Measurements from ENCODE around the gene PCDHGB1.
"Not testable (repeated sequence)": the region's sequence is repeated elsewhere in the genome, so short reads cannot be mapped to it uniquely, and the experiment has no call there.

PCDHGB1 gene

GRCh38 chr5:141349917-141350619 is at the start of gene PCDHGB1:
Gene PCDHGB1, plus strand, starts transcription at chr5:141350099. Its CDS starts 162 bp downstream, at chr5:141350261.
- DNase-seq, result peak; percentile 40

GRCh38 chr5:141303756-141304155 is 46.1 kb upstream of the PCDHGB1 start, which contains the start of gene SLC25A2:
Gene SLC25A2, minus strand, starts transcription at chr5:141304049. Its CDS starts 184 bp downstream, at chr5:141303865.
- DNase-seq, result no peak

DNA sequence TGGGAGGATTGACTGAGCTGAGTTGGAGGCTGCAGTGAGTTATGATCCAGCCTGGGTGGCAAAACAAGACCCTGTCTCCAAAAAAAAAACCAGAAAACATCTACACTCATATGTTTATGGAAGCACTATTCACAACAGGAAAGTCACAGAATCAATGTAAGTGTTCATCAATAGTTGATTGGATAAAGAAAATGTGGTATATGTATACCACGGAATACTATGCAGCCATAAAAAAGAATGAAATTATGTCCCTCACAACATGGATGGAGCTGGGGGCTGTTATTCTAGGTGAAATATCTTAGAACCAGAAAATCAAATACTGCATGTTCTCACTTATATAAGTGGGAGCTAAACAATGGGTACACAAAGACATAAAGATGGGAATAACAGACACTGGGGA is 43.3 kb upstream of the PCDHGB1 start:
- DNase-seq, result no peak

- no peak for DNase-seq
Measured at GRCh38 chr5:141313711-141314110, 36.2 kb upstream of the PCDHGB1 start.

- DNase-seq, result not testable (repeated sequence)
Measured at GRCh38 chr5:141316963-141317362, 32.9 kb upstream of the PCDHGB1 start.

GRCh38 chr5:141319202-141319601 is 30.7 kb upstream of the PCDHGB1 start:
- DNase-seq, result no peak

DNA sequence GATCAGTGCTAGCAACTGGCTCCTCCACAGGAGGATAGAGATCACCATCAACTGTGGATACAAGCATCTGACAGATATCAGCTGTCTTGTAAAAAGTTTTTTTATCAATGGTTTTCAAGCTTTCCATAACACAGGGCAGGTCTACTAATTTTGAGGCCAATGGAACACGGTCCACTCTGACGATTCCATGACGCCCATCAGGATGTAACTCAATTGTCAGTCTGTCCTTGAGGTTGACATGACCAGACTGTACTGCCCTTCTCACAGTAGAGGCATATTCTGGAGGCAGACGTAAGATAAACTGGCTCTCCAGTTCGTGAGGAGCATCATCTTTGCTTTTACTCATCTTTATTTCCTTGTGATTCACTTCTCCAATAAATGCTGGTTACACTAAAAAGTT is 30.2 kb upstream of the PCDHGB1 start:
- DNase-seq, result no peak

- DNase-seq, result peak; percentile 96
Measured at GRCh38 chr5:141320225-141321169, 29.4 kb upstream of the PCDHGB1 start, which contains the start of gene TAF7. Gene TAF7, minus strand, starts transcription at chr5:141320784. Its CDS starts 740 bp downstream, at chr5:141320044.

GRCh38 chr5:141322261-141322660 is 27.6 kb upstream of the PCDHGB1 start:
- DNase-seq, result no peak

GRCh38 chr5:141326088-141326854 is 23.6 kb upstream of the PCDHGB1 start:
- peak; percentile 21 for DNase-seq

GRCh38 chr5:141328231-141328630 is 21.7 kb upstream of the PCDHGB1 start:
- DNase-seq, result no peak

DNA sequence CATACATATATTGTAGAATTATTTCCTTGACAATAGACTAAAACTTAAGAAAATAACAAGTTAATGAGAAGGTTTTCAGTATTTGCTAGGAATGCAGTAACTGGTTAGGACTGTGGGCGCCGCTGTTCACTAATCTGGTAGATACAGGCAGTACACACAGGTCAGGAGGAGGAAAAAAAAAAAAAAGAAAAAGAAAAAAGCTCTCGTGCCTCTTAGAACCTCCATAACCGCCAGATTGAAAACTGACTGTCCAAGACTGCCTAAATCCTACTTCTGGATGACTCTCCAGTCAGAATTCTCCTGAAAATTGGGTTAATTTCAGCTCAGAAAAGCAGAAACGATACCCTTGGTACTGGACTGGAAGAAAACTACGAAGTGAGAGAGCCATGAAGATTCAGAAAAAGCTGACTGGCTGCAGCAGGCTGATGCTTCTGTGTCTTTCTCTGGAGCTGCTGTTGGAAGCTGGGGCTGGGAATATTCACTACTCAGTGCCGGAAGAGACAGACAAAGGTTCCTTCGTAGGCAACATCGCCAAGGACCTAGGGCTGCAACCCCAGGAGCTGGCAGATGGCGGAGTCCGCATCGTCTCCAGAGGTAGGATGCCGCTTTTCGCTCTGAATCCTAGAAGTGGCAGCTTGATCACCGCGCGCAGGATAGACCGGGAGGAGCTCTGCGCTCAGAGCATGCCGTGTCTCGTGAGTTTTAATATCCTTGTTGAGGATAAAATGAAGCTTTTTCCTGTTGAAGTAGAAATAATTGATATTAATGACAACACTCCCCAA is 19.4 kb upstream of the PCDHGB1 start, which contains the start of gene PCDHGA1:
Gene PCDHGA1, plus strand, starts transcription at position 216 of the 782 bp plus-strand sequence.
- no peak for DNase-seq

DNA sequence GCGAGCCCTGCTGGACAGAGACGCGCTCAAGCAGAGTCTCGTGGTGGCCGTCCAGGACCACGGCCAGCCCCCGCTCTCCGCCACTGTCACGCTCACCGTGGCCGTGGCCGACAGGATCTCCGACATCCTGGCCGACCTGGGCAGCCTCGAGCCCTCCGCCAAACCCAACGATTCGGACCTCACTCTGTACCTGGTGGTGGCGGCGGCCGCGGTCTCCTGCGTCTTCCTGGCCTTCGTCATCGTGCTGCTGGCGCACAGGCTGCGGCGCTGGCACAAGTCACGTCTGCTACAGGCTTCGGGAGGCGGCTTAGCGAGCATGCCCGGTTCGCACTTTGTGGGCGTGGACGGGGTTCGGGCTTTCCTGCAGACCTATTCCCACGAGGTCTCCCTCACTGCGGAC is 17.3 kb upstream of the PCDHGB1 start:
- not testable (repeated sequence) for DNase-seq

GRCh38 chr5:141338538-141339306 is 11.2 kb upstream of the PCDHGB1 start, which contains the start of gene PCDHGA2:
Gene PCDHGA2, plus strand, starts transcription at chr5:141338760.
- peak; percentile 19 for DNase-seq

DNA sequence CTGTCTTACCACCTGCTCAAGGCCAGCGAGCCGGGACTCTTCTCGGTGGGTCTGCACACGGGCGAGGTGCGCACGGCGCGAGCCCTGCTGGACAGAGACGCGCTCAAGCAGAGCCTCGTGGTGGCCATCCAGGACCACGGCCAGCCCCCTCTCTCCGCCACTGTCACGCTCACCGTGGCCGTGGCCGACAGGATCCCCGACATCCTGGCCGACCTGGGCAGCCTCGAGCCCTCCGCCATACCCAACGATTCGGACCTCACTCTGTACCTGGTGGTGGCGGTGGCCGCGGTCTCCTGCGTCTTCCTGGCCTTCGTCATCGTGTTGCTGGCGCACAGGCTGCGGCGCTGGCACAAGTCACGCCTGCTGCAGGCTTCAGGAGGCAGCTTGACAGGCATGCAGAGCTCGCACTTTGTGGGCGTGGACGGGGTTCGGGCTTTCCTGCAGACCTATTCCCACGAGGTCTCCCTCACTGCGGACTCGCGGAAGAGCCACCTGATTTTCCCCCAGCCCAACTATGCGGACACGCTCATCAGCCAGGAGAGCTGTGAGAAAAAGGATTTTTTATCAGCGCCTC is 9.0 kb upstream of the PCDHGB1 start:
- not testable (repeated sequence) for DNase-seq

- DNase-seq, result no peak
Measured at GRCh38 chr5:141342773-141343172, 7.1 kb upstream of the PCDHGB1 start.

DNA sequence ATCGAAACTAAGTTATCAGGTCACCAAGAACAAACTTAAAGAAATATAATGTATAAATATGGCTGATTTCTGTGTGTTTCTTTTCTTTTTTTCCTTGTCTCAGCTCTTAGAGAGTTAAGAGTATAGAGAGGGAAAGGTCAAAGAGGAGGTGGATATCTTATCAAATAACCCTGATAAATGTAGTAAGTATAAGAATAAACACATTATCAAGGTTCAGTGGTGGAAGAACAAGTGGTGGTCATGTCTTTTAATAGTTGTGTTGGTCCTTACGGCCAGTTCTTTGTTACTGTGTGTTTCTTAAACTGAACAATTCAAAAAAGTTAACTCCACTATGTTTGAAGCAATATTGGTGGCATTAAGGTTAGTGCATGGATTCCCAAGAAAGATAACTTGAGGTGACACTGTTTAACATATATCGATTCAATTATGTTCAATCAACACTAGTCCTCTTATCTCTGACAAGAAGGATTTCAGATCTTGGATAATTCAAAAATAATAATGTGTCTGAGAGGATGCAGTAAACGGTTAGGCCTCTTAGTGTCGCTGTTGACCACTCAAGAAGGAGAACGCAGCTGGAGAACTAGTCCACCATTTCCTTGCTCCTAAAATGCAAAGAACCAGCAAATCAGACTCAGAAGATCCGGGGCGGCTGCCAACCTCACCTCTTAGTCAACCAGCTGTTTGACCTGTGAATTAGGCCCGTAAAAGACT is 6.5 kb upstream of the PCDHGB1 start, which contains the start of gene PCDHGA3:
Gene PCDHGA3, plus strand, starts transcription at position 588 of the 711 bp plus-strand sequence. CDS start 205 bp downstream, outside the sequence.
- DNase-seq, result peak; percentile 31

- DNase-seq, result no peak
Measured at GRCh38 chr5:141343953-141344463, 5.9 kb upstream of the PCDHGB1 start.

DNA sequence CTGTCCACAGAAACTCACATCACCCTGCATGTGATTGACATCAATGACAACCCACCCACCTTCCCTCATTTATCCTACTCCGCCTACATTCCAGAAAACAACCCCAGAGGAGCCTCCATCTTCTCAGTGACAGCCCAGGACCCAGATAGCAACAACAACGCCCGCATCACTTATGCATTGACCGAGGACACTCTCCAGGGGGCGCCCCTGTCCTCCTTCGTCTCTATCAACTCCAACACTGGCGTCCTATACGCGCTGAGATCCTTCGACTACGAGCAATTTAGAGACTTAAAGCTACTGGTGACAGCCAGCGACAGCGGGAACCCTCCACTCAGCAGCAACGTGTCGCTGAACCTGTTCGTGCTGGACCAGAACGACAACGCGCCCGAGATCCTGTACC is 4.6 kb upstream of the PCDHGB1 start:
- no peak for DNase-seq

All from hematopoietic multipotent progenitor cell treated with erythropoietin and hydrocortisone succinate and interleukin-3 and kit ligand, for 8 days (in vitro differentiated cells).